Measurements from ENCODE around the gene POR.
A peak's percentile ranks its signal among the peaks of the same experiment; 100 is the strongest.

POR gene

DNA sequence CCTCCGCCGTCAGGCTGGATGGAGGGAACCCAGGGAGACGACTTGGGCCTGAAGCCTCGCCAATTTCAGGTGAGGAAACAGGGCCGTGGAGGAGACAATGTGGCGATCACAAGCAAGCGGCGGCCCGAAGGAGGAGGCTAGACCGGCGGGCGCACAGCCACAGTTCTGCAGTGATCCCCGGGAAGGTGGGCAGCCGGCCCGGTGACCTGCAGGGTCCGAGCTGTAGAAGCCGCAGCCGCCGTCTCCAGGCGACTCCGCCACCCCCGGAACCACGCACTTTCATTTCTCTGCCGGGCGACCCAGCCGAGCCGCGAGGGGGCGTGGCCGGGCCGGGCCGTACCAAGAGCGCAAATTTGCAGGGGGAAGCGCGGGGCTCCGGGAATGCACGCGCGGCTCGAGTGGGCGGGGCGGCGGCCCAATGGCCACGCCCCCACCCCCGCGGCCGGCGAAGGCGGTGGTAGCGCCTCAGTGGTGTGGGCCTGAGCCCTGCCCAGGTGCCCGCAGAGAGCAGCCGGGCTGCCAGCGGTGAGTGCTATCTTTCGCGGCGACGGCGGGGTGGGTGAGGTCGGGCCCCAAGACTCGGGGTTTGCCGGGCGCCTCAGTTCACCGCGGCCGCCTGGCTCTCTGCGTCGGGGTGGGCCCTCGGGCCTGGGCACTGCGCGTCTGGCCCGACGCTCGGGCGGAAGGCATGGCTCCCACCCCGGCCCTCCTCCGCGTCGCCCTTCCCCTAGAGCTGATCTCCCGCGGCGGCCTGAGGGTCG lies at the start of gene POR:
Gene POR (plus strand): TSS at position 501 of the 761 bp plus-strand sequence. CDS start 38,847 bp downstream, outside the sequence.
- POLR2A ChIA-PET: interaction anchor here (1.1 to 3.5 kb wide), 5 partner anchors 11 to 133 kb away, joined by 3 to 21 read pairs (median 6); partner anchors contain the start of genes MDH2 and STYXL1
- CTCF ChIA-PET: interaction anchor here (0.7 to 3.5 kb wide), 6 partner anchors 10 to 348 kb away, joined by 3 to 17 read pairs (median 3); partner anchors contain the start of gene MDH2

DNA sequence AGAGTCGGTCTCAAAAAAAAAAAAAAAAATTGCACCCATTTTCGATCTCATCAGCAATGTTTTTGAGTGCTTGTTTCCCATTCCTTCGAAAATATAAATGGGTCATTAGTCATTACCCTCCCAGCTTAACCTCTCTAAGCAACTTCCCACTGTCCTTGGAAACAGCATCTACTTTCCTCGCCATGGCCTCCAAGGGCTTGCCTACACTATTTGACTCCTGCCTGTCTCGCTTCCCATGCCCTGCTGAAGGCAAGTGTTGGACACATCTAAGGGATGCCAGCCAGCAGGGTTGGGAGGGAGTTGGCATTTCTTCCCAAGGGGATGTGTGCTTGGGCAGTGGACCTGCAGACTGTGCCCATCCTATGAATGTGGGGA lies 48.9 kb upstream of the POR start:
- DNase-seq (ENCODE audit: extremely low spot score): no peak
- ChIA-PET CTCF (interaction anchor here (0.8 to 4.9 kb wide), 17 partner anchors 12 to 294 kb away, joined by 3 to 193 read pairs (median 3); partner anchors contain the start of gene RHBDD2), POLR2A (no interaction called here)
- TF ChIP-seq, protein P1, sequence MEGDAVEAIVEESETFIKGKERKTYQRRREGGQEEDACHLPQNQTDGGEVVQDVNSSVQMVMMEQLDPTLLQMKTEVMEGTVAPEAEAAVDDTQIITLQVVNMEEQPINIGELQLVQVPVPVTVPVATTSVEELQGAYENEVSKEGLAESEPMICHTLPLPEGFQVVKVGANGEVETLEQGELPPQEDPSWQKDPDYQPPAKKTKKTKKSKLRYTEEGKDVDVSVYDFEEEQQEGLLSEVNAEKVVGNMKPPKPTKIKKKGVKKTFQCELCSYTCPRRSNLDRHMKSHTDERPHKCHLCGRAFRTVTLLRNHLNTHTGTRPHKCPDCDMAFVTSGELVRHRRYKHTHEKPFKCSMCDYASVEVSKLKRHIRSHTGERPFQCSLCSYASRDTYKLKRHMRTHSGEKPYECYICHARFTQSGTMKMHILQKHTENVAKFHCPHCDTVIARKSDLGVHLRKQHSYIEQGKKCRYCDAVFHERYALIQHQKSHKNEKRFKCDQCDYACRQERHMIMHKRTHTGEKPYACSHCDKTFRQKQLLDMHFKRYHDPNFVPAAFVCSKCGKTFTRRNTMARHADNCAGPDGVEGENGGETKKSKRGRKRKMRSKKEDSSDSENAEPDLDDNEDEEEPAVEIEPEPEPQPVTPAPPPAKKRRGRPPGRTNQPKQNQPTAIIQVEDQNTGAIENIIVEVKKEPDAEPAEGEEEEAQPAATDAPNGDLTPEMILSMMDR (IDR thresholded peaks at IDR 0.05; ENCODE audit: control extremely low read depth, extremely low read depth, low read depth, missing control alignments): no peak

More for the DNA sequence above, at the start of gene POR:
- peak; percentile 97 for DNase-seq (ENCODE audit: extremely low spot score)
- TF ChIP-seq, protein P1 (IDR thresholded peaks at IDR 0.05; ENCODE audit: control extremely low read depth, extremely low read depth, low read depth, missing control alignments): no peak

DNA sequence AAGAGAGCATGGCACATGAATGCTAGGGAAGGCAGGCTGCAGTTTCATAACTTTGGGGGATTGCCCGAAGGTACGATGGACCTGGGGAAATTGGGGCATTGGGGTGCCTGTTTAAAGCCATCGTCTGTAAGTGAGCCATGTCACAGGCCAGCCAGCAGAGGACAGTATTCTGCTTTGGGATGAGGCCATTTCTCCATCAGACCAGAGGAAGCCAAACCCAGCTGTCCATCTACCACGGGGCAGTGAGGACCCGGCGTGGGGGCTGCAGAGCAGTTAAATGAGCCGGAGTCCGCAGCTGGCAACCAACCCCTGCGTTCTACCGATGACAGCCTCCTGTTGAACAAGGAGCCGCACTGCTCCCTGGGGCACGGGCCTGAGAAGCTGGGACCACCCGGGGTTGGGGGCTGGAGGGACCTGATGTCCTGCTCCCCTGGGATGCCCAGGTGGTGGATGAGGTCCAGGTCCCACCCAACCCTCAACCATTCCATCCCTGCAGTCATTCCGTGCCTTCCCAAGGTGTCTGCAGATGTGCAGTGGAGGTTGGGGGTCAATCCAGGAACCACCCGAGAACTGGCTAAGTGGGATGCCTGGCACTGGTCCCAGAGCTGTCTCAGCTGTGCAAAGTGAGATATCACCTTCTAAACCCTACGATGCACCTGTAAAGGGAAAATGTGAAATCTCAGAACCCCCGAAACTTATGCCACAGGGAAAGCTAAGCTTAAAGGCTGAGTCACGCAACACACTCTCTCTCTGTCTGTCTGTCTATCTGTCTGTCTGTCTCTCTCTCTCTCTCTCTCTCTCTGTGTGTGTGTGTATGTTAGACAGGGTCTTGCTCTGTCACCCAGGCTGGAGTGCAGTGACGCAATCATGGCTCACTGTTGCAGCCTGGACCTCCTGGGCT lies 48.2 kb upstream of the POR start:
- ChIA-PET CTCF (interaction anchor here (0.6 to 4.9 kb wide), 26 partner anchors 11 to 396 kb away, joined by 3 to 193 read pairs (median 3); partner anchors contain the start of gene RHBDD2), POLR2A (no interaction called here)
- TF ChIP-seq, protein P1 (IDR thresholded peaks at IDR 0.05; ENCODE audit: control extremely low read depth, extremely low read depth, low read depth, missing control alignments): peak; percentile 95
- peak; percentile 84 for DNase-seq (ENCODE audit: extremely low spot score)

DNA sequence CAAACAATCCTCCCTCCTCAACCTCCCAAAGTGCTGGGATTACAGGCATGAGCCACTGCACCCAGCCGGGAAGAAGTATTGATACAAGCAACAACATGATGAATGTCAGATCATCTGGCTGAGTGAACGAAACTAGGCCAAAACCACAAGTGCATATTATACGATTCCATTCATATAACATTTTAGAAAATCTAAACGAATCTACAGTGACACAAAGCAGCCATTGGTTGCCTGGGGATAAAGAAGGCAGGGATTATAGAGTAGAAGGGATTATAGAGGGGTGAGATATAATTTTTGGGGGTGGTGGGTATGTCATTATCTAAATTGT lies 47.6 kb upstream of the POR start:
- CTCF ChIA-PET: interaction anchor here (0.9 to 4.9 kb wide), 11 partner anchors 10 to 192 kb away, joined by 3 to 193 read pairs (median 3); partner anchors contain the start of gene RHBDD2
- POLR2A ChIA-PET: no interaction called here
- no peak for DNase-seq (ENCODE audit: extremely low spot score)
- TF ChIP-seq, protein P1 (IDR thresholded peaks at IDR 0.05; ENCODE audit: control extremely low read depth, extremely low read depth, low read depth, missing control alignments): no peak

DNA sequence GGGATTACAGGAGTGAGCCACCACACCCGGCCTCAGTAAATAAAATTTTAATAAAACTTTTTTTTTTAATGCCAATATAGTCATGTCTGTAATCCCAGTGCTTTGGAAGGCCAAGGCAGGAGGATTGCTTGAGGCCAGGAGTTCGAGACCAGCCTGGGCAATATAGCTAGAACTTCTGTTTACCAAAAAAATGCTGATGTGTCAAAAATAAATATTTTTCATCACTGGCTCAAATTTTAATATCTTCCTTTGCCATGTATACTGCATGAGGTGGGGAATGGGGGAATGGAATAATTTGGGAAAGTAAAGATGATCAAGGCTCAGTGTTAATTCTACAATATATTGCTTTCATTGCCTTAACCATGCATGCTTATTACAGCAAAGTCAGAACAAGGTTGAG lies 46.8 kb upstream of the POR start:
- POLR2A ChIA-PET: interaction anchor here (0.7 kb wide), 1 partner anchor 179 kb away, joined by 5 read pairs; the partner anchor contains the start of genes MDH2 and STYXL1
- TF ChIP-seq, protein P1 (IDR thresholded peaks at IDR 0.05; ENCODE audit: control extremely low read depth, extremely low read depth, low read depth, missing control alignments): no peak
- DNase-seq (ENCODE audit: extremely low spot score): no peak
- CTCF ChIA-PET: interaction anchor here (1.2 to 5.7 kb wide), 4 partner anchors 11 to 153 kb away, joined by 3 to 56 read pairs (median 6); partner anchors contain the start of gene RHBDD2

Data from GM10248 (cell line).